Mucosa of gallbladder (tissue), 1 donor: ENCODE results near the gene MAPRE2. TPM values are rescaled to one million over a fixed set of nuclear protein-coding genes. Genes with fewer than 3 reads are reported as not detected.

Source experiments
- DNase-seq: peaks from one replicate; pipeline ENCODE4 v3.0.0-alpha.2; 2020; ENCODE audit warnings: low spot score
- total RNA-seq: library from RNA; stranded (reverse); gene quantifications from one replicate; pipeline ENCODE4 v1.2.1, GENCODE V29; 2021
- donor health status: DM: no; HTN: no; CAD: no.

The MAPRE2 gene
- total RNA-seq, 1 donor from 2014 or later, result 75.8 TPM

GRCh38 chr18:35121531-35121930, 80.3 kb downstream of the MAPRE2 start:
- no peak for DNase-seq

GRCh38 chr18:35122586-35123224, 81.5 kb downstream of the MAPRE2 start:
- DNase-seq, result no peak

GRCh38 chr18:35123811-35124210, 82.6 kb downstream of the MAPRE2 start:
- DNase-seq, result no peak

GRCh38 chr18:35127201-35127600, 86.0 kb downstream of the MAPRE2 start:
- DNase-seq, result no peak

GRCh38 chr18:35128675-35129074, 87.5 kb downstream of the MAPRE2 start:
- no peak for DNase-seq

- no peak for DNase-seq
Measured at GRCh38 chr18:35130236-35130635, 89.0 kb downstream of the MAPRE2 start.

- no peak for DNase-seq
Measured at GRCh38 chr18:35131387-35132020, 90.3 kb downstream of the MAPRE2 start.

- DNase-seq, result no peak
Measured at GRCh38 chr18:35132021-35132902, 91.0 kb downstream of the MAPRE2 start.

GRCh38 chr18:35134190-35134730, 93.0 kb downstream of the MAPRE2 start:
- no peak for DNase-seq

GRCh38 chr18:35134791-35135531, 93.7 kb downstream of the MAPRE2 start:
- no peak for DNase-seq

- no peak for DNase-seq
Measured at GRCh38 chr18:35136248-35136647, 95.0 kb downstream of the MAPRE2 start.

GRCh38 chr18:35136885-35137284, 95.7 kb downstream of the MAPRE2 start:
- no peak for DNase-seq

GRCh38 chr18:35137632-35138031, 96.4 kb downstream of the MAPRE2 start:
- no peak for DNase-seq

GRCh38 chr18:35138773-35139172, 97.6 kb downstream of the MAPRE2 start:
- DNase-seq, result no peak

- no peak for DNase-seq
Measured at GRCh38 chr18:35139517-35139916, 98.3 kb downstream of the MAPRE2 start.

GRCh38 chr18:35141077-35141476, 99.9 kb downstream of the MAPRE2 start:
- no peak for DNase-seq

- no peak for DNase-seq
Measured at GRCh38 chr18:35141567-35142274, 100.5 kb downstream of the MAPRE2 start.

GRCh38 chr18:35142275-35142615, 101.0 kb downstream of the MAPRE2 start:
- DNase-seq, result no peak

- peak; percentile 63 for DNase-seq
Measured at GRCh38 chr18:35143622-35144596, 102.7 kb downstream of the MAPRE2 start.

- DNase-seq, result no peak
Measured at GRCh38 chr18:35144698-35145097, 103.5 kb downstream of the MAPRE2 start.
